ENCODE results near the gene HCCS. TPM values are rescaled to one million over a fixed set of nuclear protein-coding genes. Genes with fewer than 3 reads are reported as not detected.
"Not testable (repeated sequence)": the region's sequence is repeated elsewhere in the genome, so short reads cannot be mapped to it uniquely, and the experiment has no call there.

HCCS gene
- total and polyA plus RNA-seq, 3 donors from 2014 or later, result 15.0 to 27.6 (median 17.4) TPM

GRCh38 chrX:11113731-11114130 lies 2.6 kb downstream of the HCCS start:
- no peak overlapping the region for H3K4me3 ChIP-seq
- DNase-seq, result no peak
- H3K27me3 ChIP-seq, result no peaks in the 10 kb centered on the region
- no peaks in the 10 kb centered on the region for H3K4me1 ChIP-seq
- intact Hi-C loops (cut with DNase I; ENCODE audit: low total_unique reads), result no loop called here
- H3K36me3 ChIP-seq (ENCODE audit: low read depth, missing control alignments), result no peaks in the 10 kb centered on the region
- no peaks in the 10 kb centered on the region for H3K9me3 ChIP-seq
- TF ChIP-seq POLR2A (IDR thresholded peaks at IDR 0.05), result no peak
- TF ChIP-seq CTCF (IDR thresholded peaks at IDR 0.05), result no peak
- H3K27ac ChIP-seq, result no peak overlapping the region

- H3K27me3 ChIP-seq, result no peaks in the 10 kb centered on the region
- no peak for DNase-seq
- no peak overlapping the region for H3K4me3 ChIP-seq
- WGBS, 2 donors, result 80 to 83% methylated on average over 1 to 3 of the region's 3 CpGs
- H3K9me3 ChIP-seq, result no peaks in the 10 kb centered on the region
- intact Hi-C loops (cut with DNase I; ENCODE audit: low total_unique reads), result no loop called here
- no peaks in the 10 kb centered on the region for H3K36me3 ChIP-seq (ENCODE audit: low read depth, missing control alignments)
- TF ChIP-seq POLR2A (IDR thresholded peaks at IDR 0.05), result no peak
- no peak for TF ChIP-seq CTCF (IDR thresholded peaks at IDR 0.05)
- no peaks in the 10 kb centered on the region for H3K4me1 ChIP-seq
- no peak overlapping the region for H3K27ac ChIP-seq
Observed at GRCh38 chrX:11117745-11118144, 6.6 kb downstream of the HCCS start.

- H3K27me3 ChIP-seq, result no peaks in the 10 kb centered on the region
- 70 to 86% methylated on average over 8 of the region's 8 CpGs for WGBS, 2 donors
Observed at GRCh38 chrX:11119313-11119943, 8.3 kb downstream of the HCCS start.

GRCh38 chrX:11123087-11123486 lies 12.0 kb downstream of the HCCS start:
- H3K27ac ChIP-seq; H3K9me3 ChIP-seq; DNase-seq; H3K4me1 ChIP-seq; H3K36me3 ChIP-seq (ENCODE audit: low read depth, missing control alignments); H3K27me3 ChIP-seq; H3K4me3 ChIP-seq; intact Hi-C loops (cut with DNase I; ENCODE audit: low total_unique reads): not testable (repeated sequence)
- WGBS, 2 donors, result 90 to 97% methylated on average over 3 to 6 of the region's 6 CpGs

More at GRCh38 chrX:11119313-11119943, 8.3 kb downstream of the HCCS start:
- H3K36me3 ChIP-seq (ENCODE audit: low read depth, missing control alignments), result no peaks in the 10 kb centered on the region
- no peaks in the 10 kb centered on the region for H3K4me1 ChIP-seq
- intact Hi-C loops (cut with DNase I; ENCODE audit: low total_unique reads), result no loop called here
- no peaks in the 10 kb centered on the region for H3K9me3 ChIP-seq
- H3K4me3 ChIP-seq, result no peak overlapping the region
- TF ChIP-seq CTCF (IDR thresholded peaks at IDR 0.05) (no peak), POLR2A (IDR thresholded peaks at IDR 0.05) (no peak)
- no peak for DNase-seq
- no peak overlapping the region for H3K27ac ChIP-seq

GRCh38 chrX:11124112-11124511 lies 13.0 kb downstream of the HCCS start:
- Histone ChIP-seq H3K27ac (no peak overlapping the region), H3K4me1 (no peaks in the 10 kb centered on the region), H3K27me3 (no peaks in the 10 kb centered on the region), H3K36me3 (ENCODE audit: low read depth, missing control alignments) (no peaks in the 10 kb centered on the region), H3K4me3 (no peak overlapping the region), H3K9me3 (no peaks in the 10 kb centered on the region)
- WGBS, 2 donors, result 52 to 71% methylated on average over 2 of the region's 2 CpGs
- no peak for TF ChIP-seq CTCF (IDR thresholded peaks at IDR 0.05)
- TF ChIP-seq POLR2A (IDR thresholded peaks at IDR 0.05), result no peak
- intact Hi-C loops (cut with DNase I; ENCODE audit: low total_unique reads), result no loop called here
- no peak for DNase-seq
